Testis (tissue), 2 donors: ENCODE measurements around the gene CCDC158.

Source experiments
- CTCF ChIP-seq, 3 experiments: fragments of 450-650 bp in 2 of 3; fragments of 200-600 bp in 1 of 3; sonication (generic) in 1 of 3; IDR thresholded peaks; one replicate each; pipeline ENCODE4 v1.5.1; 2016 to 2019; ENCODE audit warnings: antibody characterized with exemption in 3 of 3, mild to moderate bottlenecking in 2 of 3, moderate library complexity in 1 of 3
- POLR2A ChIP-seq: fragments of 450-650 bp; IDR thresholded peaks from one replicate; pipeline ENCODE4 v1.6.1; 2017; ENCODE audit warnings: antibody characterized with exemption, mild to moderate bottlenecking, moderate library complexity

GRCh38 chr4:76292730-76293129 is 128.2 kb downstream of the CCDC158 start:
- TF ChIP-seq CTCF (IDR thresholded peaks at IDR 0.05): no peak
- no peak for TF ChIP-seq POLR2A
